ENCODE measurements around the gene ASH1L.

GRCh38 chr1:155300553-155301329 is 261.9 kb downstream of the ASH1L start:
- no peak for TF ChIP-seq POLR2A (IDR thresholded peaks at IDR 0.05)
- TF ChIP-seq, protein P1, sequence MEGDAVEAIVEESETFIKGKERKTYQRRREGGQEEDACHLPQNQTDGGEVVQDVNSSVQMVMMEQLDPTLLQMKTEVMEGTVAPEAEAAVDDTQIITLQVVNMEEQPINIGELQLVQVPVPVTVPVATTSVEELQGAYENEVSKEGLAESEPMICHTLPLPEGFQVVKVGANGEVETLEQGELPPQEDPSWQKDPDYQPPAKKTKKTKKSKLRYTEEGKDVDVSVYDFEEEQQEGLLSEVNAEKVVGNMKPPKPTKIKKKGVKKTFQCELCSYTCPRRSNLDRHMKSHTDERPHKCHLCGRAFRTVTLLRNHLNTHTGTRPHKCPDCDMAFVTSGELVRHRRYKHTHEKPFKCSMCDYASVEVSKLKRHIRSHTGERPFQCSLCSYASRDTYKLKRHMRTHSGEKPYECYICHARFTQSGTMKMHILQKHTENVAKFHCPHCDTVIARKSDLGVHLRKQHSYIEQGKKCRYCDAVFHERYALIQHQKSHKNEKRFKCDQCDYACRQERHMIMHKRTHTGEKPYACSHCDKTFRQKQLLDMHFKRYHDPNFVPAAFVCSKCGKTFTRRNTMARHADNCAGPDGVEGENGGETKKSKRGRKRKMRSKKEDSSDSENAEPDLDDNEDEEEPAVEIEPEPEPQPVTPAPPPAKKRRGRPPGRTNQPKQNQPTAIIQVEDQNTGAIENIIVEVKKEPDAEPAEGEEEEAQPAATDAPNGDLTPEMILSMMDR (IDR thresholded peaks at IDR 0.05): no peak
